Head of caudate nucleus (tissue), 42 donors: ENCODE data around the gene SCGB1A1.
A peak's percentile ranks its signal among the peaks of the same experiment; 100 is the strongest.

Experiments
- DNase-seq, 42 donors: peaks; one replicate each; pipeline versions ENCODE4 v3.0.0 to v3.0.0-alpha.2; 2020 to 2021; ENCODE audit warnings: mixed read lengths in 7 of 42
- intact Hi-C: fragments of 100-400 bp; cut with DNase I; formaldehyde crosslinking; loops from one replicate; pipeline ENCODE4 v1.15.0; 2022

Gene SCGB1A1

DNA sequence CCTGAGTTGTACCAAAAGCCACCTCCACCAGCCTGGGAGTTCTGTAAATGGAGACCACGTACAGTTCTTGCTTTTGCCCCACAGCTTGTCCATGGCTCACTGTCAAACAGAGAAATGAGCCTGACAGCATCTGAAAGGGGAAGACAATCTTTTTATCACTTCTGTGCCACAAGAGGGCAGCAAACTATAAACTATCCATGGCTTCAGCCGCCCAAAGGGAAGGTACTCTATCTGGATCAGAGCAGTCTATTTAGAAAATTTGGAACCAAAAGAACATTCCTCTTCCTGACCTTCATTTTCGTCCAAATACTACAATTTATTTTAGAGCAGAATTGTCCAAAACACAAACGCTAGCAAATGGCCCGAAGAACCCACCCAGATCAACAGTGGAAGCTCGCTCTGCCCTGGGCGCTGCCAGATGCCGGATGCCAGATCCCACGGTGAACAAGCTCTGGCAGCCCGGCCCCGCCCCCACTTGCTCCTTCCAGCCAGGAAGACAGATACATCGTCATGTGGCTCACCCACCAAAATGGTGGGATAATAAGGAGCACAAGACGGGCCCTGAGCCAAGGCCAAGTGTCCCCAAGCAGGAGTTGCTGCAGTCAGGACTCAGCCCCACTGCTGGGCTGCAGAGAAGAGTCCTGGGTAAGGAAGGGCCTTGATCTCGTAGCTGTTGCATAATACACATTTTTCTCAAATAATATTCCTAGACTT is 23.9 kb upstream of the SCGB1A1 start:
- intact Hi-C loops, result loop anchor here (10.0 kb wide), 2 partner anchors 150 to 310 kb away; partner anchors contain the start of genes AHNAK, BSCL2 and GNG3
- peak; percentile 61 to 91 (median 78) for DNase-seq

DNA sequence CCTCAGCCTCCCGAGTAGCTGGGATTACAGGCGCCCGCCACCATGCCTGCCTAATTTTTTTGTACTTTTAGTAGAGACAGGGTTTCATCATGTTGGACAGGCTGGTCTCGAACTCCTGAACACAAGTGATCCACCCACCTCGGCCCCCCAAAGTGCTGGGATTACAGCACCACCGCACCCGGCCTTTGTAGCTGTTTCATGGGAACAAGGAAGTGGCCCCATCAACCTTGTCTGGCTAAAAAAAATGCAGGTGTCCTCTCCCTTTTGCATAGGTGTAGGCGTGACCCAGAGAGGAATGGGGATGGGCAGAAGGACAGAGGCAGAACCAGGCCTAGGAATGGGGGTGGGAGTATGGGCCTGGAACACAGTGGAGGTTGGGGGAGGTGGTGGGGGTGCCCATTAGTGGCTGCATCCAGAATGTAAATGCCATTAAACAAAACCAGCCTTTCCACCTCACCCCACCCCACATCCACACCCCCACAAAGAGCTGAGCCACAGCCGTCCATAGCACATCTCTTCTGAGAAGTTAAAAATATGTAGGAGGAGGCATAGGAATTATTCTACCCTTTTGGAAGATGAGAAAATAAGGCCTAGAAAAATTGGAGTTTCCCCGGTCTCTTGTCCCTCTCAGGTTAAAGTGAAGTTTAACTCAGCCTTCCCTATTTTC is 22.8 kb upstream of the SCGB1A1 start:
- intact Hi-C loops, result loop anchor here (10.0 kb wide), 2 partner anchors 149 to 309 kb away; partner anchors contain the start of genes AHNAK, BSCL2 and GNG3

DNA sequence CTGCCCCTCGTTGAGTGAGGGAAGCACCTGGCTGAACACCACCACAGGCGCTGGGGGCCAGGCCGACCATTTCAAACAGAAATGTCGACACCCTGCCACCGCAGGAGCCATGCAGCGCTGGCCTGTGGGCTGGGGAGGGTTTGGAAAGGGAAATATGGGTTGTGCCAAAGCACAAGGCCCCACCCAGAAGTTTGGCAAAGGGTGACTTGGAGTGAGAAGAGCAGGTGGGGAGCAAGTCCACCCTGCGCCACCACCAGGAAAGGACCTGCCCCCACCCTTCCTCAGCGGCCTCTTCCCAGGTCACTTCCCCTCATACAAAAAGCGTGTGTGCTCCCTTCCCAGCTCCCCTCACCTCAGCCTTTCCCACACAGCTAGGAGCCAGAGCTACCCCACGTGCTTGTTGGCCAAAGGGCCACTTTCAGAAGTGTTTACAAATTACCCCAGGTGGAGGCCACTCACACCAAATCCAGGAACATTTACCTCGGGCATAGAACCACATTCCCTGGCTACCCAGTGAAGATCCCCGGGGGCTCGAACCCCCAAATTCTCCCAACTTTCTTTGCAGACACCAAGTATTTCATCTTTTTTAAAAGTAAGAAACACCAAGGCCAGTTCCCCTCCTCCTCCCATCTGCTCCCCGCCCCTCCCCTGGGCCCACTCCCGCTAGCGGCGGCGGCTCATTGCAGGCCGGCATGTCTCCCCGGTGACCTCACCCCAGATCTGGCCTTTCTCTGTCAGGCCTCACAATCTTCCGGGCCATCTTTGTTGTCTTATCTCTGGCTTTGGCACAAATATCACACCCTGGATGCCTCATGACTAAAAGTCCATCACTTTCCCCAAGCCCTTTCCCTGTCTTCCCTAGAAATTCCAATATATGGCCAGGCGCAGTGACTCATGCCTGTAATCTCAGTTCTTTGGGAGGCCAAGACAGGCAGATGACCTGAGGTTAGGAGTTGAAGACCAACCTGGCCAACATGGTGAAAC is 20.5 kb upstream of the SCGB1A1 start:
- intact Hi-C loops, result loop anchor here (10.0 kb wide), 2 partner anchors 146 to 306 kb away; partner anchors contain the start of genes AHNAK, BSCL2 and GNG3
- DNase-seq, result no peak

More for the DNA sequence above, 22.8 kb upstream of the SCGB1A1 start:
- peak in 3 of 42 donors; percentile 21 to 51 (median 26) for DNase-seq

DNA sequence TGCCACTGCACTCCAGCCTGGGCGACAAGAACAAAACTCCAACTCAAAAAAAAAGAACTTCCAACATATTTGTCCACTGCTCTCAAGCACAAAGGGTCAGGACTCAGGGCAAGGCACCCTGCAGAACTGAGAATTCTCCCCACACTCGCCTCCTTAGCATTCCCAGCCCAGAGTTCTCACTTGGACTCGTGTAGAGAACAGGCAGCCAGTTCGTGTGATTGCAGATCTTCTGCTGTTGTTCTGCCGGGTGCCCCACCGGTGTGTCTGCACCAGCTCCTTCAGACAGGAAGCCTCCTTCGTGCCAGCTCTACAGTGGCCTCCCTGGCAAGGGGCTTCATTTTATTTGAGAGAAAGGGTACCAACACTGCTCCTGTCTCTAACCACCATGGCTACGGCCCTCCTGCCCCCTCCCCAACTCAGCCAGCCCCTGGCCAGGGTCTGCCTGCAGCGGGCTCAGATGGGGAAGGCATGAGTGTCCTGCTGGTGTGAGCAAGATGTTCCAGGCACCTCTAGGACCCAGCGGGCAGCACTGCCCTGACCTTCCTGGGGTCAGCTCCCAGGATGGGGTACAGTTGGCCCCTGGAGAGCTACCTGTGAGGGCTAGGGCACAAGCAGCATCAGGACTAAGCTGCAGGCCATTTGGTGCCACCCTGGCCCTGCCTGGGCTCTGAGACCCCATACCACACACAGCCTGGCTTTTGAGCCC is 19.5 kb upstream of the SCGB1A1 start:
- peak in 2 of 42 donors; percentile 22 to 38 for DNase-seq
- intact Hi-C loops, result loop anchor here (10.0 kb wide), 2 partner anchors 145 to 305 kb away; partner anchors contain the start of genes AHNAK, BSCL2 and GNG3

DNA sequence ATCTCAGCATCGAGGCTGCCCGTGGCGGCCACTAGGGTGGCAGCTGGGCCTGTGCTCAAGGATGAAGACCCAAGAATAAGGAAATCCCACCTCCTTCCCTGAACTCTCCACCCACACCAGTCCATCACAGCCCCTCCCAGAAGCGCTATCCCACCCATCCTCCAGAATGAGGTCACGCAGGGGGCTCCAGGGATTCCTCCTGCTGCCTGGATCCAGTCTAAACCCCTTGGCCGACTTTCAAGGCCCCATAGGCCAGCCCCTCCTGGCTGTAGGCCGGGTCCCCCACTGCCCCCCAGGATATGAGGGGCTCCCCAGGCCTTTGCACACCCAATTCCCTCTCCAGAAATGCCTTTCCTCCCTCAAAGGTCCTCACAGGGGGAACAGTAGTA is 19.0 kb upstream of the SCGB1A1 start:
- DNase-seq, result no peak
- intact Hi-C loops, result loop anchor here (10.0 kb wide), 3 partner anchors 105 to 305 kb away; partner anchors contain the start of genes AHNAK, BSCL2 and GNG3

DNA sequence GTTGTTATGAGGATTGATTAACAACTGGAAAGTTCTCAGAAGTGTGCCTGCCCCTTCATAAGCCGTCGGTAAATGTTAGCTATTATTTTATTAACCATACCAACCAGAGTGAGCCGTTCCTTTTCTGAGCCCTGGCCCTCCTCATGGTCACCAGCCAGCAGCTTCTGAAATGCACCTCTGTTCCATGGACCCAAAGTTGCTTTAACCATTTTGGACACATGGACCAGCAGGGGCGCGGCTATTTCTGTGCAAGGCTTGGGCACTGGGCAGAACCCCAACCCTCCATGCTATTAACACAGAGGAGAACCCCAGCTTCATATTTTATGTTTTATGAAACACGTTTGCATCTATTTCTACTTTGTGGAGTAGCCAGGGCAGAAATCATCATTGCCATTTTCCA is 18.6 kb upstream of the SCGB1A1 start:
- intact Hi-C loops, result loop anchor here (10.0 kb wide), 1 partner anchor 105 kb away; no protein-coding TSS in a partner anchor
- no peak for DNase-seq

DNA sequence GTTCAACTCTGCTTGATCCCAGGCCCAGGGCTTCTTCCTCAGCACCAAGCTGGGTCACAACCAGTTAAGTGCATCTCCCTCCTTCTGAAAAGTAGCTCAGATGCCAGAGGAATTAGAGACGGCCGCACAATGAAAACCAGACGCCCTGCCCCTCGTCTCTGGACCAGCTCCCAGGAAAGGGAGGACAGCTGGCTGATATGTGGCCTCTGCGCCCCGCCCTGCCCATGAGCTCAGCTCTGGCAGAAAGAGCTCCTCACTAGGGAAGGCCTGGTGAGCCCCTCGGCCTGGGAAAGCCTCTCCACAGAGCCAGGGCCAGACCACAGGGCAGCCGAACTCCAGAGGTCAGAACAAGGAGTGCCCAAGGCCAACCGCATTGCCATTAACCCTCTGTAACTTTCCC is 18.1 kb upstream of the SCGB1A1 start:
- peak; percentile 41 to 87 (median 69) for DNase-seq
- intact Hi-C loops, result loop anchor here (10.0 kb wide), 1 partner anchor 104 kb away; no protein-coding TSS in a partner anchor

DNA sequence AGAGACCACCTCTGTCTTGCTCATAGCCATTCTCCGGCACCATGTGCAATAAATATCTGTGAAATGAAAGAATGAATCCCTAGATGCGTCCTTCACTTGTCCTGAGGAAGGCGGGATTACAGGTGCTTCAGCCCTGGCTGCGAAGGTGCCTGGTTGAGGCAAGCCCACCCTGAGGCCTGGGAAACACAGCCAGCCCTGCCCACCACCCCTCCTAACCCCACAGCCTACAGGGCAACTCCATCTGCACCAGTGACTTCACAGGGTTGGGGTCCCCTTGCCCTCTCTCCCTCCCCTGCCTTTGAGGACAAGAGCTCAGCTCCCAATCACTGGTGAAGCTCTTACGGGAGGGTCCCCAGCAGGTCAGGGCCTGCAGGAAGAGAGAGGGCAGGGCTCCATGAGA is 17.5 kb upstream of the SCGB1A1 start:
- intact Hi-C loops, result loop anchor here (10.0 kb wide), 1 partner anchor 103 kb away; no protein-coding TSS in a partner anchor
- no peak for DNase-seq

DNA sequence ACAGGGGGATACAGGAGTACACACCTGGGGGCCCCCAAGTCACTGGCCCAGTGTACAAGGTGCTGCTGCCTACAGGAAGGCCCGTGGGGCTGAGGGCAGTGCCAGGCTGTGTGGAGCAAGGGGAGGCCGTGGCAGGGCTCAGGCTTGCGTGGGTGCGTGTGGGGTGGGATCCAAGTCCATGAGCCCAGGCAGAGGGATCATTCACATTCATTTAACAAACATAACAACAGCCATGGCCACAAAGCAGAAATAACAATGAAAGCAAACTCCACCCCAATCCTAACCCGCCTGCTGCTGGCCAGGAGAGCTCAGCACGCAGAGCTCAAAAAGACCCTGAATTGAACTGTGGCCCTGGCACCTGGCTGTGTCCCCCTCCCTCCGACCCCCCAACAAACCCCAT is 17.0 kb upstream of the SCGB1A1 start:
- intact Hi-C loops, result loop anchor here (10.0 kb wide), 1 partner anchor 103 kb away; no protein-coding TSS in a partner anchor
- no peak for DNase-seq

DNA sequence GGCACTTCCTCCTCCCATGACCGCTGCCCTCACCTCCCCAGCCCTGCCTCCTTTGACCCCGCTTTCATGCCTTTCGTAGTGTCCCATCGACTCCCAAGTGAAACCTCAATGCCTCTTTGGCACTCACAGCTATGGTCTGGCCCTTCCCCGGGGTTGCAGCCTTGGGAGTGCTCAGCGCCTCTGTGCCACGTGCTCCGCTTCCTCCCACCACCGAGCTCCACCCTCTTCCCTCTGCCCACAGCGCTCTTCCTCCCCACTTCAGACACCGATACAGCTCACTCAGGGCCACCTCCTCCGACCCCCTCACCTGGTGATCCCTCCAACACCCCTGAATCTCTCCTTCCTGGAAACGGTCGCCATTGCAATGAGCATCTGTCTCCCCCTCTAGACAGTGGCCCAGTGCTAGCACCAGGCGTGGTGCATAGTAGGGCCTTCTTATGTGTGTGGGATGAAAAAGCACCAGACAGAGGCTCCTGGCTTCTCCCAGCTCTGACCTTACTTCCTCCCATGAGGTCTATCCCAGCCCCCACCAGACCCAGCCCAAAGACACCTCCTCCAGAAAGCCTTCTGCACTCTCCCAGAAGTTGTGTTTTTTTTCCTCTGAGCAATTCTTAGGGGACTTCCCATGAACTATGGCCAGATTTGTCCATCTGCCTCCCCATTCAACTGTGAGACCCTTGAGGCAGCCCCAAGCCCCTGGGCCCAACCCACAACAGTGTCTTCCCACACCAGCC is 16.4 kb upstream of the SCGB1A1 start:
- DNase-seq, result peak in 15 of 42 donors; percentile 19 to 63 (median 40)
- intact Hi-C loops, result loop anchor here (10.0 kb wide), 1 partner anchor 102 kb away; no protein-coding TSS in a partner anchor

DNA sequence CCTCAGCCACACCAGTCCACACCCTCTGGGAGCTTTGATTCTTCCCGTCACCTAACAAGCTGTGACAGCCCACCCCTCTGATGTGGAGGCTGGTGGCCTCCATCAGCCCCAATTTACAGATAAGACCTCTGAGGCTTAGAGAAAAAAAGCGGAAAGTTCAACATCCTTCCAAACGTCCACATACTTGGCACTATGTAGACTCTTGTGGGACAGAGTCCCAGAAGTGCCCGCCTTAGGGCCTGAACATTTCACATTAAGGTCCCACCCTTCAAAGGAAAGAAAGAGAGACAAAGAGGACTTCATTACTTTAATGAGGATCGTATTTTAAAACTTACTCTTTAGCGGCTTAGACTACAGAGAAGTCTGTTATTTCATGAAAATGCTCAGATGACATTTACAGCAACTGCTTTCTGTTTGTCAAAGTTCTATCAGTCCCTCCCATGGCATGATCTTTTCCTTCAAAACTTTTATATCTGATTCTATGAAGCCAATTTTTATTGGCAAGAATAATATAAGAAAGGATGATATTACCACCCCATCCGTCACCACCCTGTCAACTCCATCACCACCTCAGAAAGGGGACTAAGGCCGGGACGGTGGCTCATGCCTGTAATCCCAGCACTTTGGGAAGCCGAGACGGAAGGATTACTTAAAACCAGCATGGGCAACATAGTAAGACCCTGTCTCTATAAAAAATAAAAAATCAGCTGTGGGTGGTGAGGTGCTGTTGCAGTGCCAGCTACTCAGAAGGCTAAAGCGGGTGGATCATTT is 15.7 kb upstream of the SCGB1A1 start:
- intact Hi-C loops, result loop anchor here (10.0 kb wide), 1 partner anchor 102 kb away; no protein-coding TSS in a partner anchor
- no peak for DNase-seq

DNA sequence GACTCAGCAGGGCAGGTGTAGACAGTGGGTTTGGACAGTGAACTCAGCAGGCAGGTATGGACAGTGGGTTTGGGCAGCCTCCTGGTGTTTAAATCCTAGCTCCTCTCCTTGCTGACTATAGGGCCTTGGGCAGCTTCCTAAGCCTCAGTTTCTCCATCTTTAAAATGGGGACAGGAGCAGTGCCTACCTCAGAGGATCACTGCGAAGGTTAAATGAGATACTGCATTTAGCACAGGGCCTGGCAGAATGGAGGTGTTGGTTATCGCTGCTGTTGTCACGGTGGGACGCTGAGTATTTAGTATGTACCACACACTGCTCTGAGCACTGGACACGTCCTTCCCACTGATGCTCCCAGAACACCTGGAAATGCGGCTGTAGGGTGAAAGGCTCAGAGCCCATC is 14.4 kb upstream of the SCGB1A1 start:
- no peak for DNase-seq

DNA sequence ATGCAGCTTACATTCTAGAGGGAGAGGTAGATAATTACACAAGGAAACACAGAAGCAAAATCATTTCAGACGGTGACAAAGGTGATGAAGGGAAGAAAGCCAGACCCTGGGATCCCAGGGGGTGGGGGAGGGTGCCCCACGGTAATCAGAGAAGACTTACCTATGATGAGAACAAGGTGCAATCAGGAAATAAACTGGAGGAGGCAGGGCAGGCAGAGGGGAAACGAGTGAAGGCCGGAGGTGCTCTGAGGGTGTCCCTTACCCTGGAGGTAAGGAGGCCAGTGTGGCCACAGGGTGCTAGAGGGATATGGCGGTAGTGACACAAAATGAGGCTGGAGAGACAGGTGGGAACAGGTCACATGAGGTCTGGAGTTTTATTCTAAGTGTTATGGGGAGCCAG is 13.9 kb upstream of the SCGB1A1 start:
- no peak for DNase-seq
- intact Hi-C loops, result loop anchor here (10.0 kb wide), 1 partner anchor 100 kb away; no protein-coding TSS in a partner anchor

More for the DNA sequence above, 14.4 kb upstream of the SCGB1A1 start:
- intact Hi-C loops, result loop anchor here (10.0 kb wide), 1 partner anchor 100 kb away; no protein-coding TSS in a partner anchor

DNA sequence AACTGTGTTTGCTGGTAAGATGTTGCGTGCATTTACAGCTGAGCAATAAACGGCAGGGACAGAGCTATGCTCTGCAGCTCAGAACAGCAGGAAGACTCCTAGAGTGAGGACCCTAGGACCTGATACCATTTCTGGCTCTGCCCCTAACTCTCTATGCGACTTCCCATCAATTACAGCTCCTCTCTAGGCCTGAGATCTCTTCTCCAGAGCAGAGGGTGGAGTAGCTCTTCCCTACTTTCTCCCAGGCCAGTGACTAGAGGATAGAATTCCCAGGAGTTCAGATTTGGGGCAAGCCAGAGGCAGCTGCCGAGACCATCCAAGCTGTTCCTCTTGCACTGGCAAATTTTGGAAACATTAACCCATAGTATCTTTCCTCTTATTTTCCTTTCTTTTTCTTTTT is 12.8 kb upstream of the SCGB1A1 start:
- no peak for DNase-seq
- intact Hi-C loops, result loop anchor here (10.0 kb wide), 1 partner anchor 99 kb away; no protein-coding TSS in a partner anchor

DNA sequence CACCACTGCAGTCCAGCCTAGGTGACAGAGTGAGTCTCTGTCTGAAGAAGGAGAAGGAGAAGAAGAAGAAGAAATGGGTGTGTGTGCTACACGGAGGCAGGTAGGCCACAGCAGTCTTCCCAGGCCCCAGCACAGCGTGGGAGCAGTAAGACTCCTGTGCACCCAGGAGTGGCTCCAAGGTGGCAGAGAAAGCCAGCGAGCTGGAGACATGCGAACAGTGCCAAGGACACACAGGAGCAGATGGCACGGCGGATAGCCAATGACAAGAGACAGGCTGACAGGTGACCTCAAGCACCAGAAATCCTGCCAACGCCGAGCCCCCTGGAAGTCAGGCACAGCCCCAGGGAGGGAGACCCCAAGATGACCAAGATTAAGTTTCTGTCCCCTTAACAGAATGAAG is 9.0 kb upstream of the SCGB1A1 start:
- DNase-seq, result no peak
- intact Hi-C loops, result loop anchor here (10.0 kb wide), 1 partner anchor 95 kb away; no protein-coding TSS in a partner anchor

DNA sequence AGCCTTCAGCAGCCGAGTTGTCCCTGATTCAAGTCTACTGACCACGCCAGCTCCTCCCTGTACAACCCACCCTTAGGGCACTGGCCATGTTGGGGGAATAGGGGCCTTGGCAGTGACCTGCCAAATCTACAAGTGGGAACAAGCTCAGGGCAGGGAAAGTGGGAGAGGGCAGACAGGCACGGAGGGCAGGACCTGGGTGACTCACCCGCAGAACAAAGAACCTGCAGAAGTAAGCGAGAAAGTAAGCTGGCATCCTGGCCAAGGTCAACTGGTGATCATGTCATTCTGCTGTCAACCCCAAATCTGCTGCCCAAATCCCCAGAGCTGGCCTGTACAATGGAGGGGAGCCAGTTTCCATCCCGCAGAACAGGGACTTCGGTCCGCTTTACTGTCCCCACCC is 7.9 kb upstream of the SCGB1A1 start:
- intact Hi-C loops, result no loop called here
- no peak for DNase-seq
